Measurements from ENCODE around the gene GALNTL6.

DNA sequence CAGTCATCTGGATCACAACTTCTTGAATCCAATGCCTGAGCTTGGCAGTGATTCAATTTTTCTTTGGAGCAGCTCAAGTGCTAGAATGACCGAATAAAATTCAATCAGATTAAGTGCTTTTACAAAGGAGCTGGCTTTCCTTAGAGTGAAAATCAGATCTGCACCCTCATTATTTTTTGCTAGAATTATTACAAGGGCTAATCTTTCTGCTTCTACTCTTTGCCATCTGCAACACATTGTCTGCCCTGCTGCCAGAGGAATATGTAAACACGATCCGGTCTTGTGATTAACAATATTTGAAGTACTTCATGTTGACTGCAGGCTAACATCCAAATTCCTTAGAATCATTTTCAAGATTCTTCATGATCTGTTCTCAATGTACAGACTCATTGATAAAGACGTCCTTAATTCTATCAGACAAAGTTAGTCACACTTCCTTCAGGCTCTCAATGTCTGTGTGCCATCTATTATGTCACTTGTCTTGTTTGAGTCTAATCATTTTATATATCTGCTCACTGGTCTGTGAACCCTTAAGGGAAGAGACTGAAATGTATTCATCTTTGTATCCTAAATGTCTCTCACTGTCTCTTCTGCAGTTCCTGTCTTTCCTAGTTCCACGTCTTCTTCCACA is 531.2 kb downstream of the GALNTL6 start:
- TF ChIP-seq, protein P1, sequence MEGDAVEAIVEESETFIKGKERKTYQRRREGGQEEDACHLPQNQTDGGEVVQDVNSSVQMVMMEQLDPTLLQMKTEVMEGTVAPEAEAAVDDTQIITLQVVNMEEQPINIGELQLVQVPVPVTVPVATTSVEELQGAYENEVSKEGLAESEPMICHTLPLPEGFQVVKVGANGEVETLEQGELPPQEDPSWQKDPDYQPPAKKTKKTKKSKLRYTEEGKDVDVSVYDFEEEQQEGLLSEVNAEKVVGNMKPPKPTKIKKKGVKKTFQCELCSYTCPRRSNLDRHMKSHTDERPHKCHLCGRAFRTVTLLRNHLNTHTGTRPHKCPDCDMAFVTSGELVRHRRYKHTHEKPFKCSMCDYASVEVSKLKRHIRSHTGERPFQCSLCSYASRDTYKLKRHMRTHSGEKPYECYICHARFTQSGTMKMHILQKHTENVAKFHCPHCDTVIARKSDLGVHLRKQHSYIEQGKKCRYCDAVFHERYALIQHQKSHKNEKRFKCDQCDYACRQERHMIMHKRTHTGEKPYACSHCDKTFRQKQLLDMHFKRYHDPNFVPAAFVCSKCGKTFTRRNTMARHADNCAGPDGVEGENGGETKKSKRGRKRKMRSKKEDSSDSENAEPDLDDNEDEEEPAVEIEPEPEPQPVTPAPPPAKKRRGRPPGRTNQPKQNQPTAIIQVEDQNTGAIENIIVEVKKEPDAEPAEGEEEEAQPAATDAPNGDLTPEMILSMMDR (conservative IDR thresholded peaks at IDR 0.05; ENCODE audit: low read length): no peak
- TF ChIP-seq EZH2phosphoT487 (IDR thresholded peaks at IDR 0.05; ENCODE audit: borderline replicate concordance): no peak
